Gastroesophageal sphincter (tissue), 4 donors: ENCODE measurements around the gene TRAPPC5. TPM values are rescaled to one million over a fixed set of nuclear protein-coding genes. Genes with fewer than 3 reads are reported as not detected.

Source experiments
- ATAC-seq: fragments of 150-250 bp; one replicate; pipeline ENCODE4 v1.9.1; 2016; ENCODE audit warnings: mild to moderate bottlenecking, moderate library complexity
- H3K27ac ChIP-seq, 4 donors: fragments of 200-600 bp; sonication (generic) in 3 of 4; 1 replicate in 3 of 4; 2 replicates in 1 of 4; pipeline ENCODE4 v1.5.1; 2016 to 2019
- H3K27me3 ChIP-seq: fragments of 200-600 bp; sonication (generic); one replicate; pipeline ENCODE4 v1.5.1; 2019
- H3K36me3 ChIP-seq, 2 donors: fragments of 200-600 bp; sonication (generic); one replicate each; pipeline ENCODE4 v1.5.1; 2019; ENCODE audit warnings: control low read depth in 1 of 2
- H3K4me1 ChIP-seq, 3 donors: fragments of 200-600 bp; sonication (generic); 1 replicate in 2 of 3; 2 replicates in 1 of 3; pipeline ENCODE4 v1.5.1; 2016 to 2019; ENCODE audit warnings: control low read depth in 2 of 3
- H3K4me3 ChIP-seq, 2 donors: fragments of 200-600 bp; sonication (generic); one replicate each; pipeline ENCODE4 v1.5.1; 2019; ENCODE audit warnings: mild to moderate bottlenecking in 1 of 2, moderate library complexity in 1 of 2
- H3K9me3 ChIP-seq, 3 donors: fragments of 200-600 bp; sonication (generic); one replicate each; pipeline ENCODE4 v1.5.1; 2017 to 2019; ENCODE audit warnings: control low read depth in 2 of 3
- EP300 ChIP-seq: sonication (generic); formaldehyde crosslinking; IDR thresholded peaks from one replicate; pipeline ENCODE4 v1.6.1; 2017; ENCODE audit warnings: antibody characterized with exemption, mild to moderate bottlenecking
- POLR2A ChIP-seq, 2 donors: fragments of 450-650 bp; IDR thresholded peaks; one replicate each; pipeline ENCODE4 v1.6.1; 2017; ENCODE audit warnings: antibody characterized with exemption in 2 of 2, mild to moderate bottlenecking in 2 of 2, moderate library complexity in 1 of 2
- POLR2AphosphoS5 ChIP-seq: sonication (generic); formaldehyde crosslinking; IDR thresholded peaks from one replicate; pipeline ENCODE4 v1.6.1; 2017; ENCODE audit warnings: antibody characterized with exemption
- WGBS, 2 donors: methylation state at CpG; one replicate each; pipeline ENCODE4 v1.1.5; 2018; ENCODE audit warnings: low coverage in 1 of 2; 5-methylcytosine and 5-hydroxymethylcytosine counted together
- total RNA-seq, 4 donors: library from RNA; depleted of rRNA; stranded (reverse); fragments of >200 nt; gene quantifications; one replicate each; pipeline ENCODE4 v1.1.0, GENCODE V29; 2016
- TF ChIP-seq, protein P1 (sequence below), 4 experiments: fragments of 200-600 bp in 2 of 4; fragments of 450-650 bp in 2 of 4; sonication (generic) in 1 of 4; IDR thresholded peaks; one replicate each; pipeline ENCODE4 v1.5.1; 2017 to 2019; ENCODE audit warnings: antibody characterized with exemption in 4 of 4, mild to moderate bottlenecking in 2 of 4, moderate library complexity in 2 of 4

Gene TRAPPC5
- total RNA-seq, 4 donors from 2014 or later, result 56.0 to 69.0 (median 64.0) TPM

DNA sequence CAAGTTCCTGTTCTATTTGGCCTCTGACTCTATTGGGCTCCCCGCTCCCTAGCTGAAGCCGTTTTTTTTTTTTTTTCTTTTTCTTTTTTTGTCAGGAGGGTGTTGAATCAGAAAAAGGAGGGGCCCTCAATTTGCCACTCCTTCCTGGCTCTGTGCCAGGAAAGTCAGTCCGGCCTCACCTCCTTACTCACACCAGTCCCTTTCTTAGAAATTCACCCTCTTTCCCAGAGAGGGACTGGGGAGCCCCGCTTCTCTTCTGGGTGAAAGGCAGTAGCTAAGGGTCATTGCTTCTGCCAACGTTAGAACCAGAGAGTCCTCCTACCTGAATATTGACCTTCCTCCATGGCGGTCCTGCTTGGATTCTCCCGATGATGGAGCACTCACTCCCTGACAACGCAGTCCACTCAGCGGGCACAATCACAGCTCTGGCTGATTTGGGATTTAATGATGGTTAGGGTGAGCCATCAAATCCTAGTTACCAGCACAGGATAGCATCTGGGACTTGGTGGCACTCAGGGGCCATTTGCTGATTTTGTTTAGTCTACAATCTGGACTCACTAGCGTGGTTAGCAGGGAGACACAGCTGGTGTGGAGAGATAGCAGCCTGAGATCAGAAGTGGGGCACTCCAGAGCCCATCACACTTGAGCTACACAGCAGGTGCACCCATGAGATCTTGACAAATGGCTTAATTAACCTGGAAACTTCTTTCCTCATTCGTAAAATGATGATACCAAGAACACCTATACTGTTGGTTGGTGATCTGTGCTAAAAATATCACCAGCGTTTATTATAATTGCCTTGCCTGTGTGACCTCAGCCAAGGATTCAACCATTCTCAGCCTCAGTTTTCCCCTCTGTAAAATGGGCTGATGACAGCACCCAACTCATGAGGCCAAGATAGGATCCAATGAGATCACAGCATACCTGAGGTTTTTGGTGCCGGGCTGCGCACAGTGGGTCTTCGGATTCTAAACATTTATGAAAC lies 19.1 kb downstream of the TRAPPC5 start:
- Histone ChIP-seq H3K27ac (no peak overlapping the region), H3K36me3 (no peaks in the 10 kb centered on the region), H3K4me1 (no peaks in the 10 kb centered on the region), H3K4me3 (no peak overlapping the region), H3K9me3 (no peaks in the 10 kb centered on the region), H3K27me3 (peaks cover 87% of the 10 kb centered on the region)
- 47 to 49% methylated on average over 5 to 14 of the region's 15 CpGs for WGBS, 2 donors
- no peak for ATAC-seq
- no peak for TF ChIP-seq POLR2A (IDR thresholded peaks at IDR 0.05)

DNA sequence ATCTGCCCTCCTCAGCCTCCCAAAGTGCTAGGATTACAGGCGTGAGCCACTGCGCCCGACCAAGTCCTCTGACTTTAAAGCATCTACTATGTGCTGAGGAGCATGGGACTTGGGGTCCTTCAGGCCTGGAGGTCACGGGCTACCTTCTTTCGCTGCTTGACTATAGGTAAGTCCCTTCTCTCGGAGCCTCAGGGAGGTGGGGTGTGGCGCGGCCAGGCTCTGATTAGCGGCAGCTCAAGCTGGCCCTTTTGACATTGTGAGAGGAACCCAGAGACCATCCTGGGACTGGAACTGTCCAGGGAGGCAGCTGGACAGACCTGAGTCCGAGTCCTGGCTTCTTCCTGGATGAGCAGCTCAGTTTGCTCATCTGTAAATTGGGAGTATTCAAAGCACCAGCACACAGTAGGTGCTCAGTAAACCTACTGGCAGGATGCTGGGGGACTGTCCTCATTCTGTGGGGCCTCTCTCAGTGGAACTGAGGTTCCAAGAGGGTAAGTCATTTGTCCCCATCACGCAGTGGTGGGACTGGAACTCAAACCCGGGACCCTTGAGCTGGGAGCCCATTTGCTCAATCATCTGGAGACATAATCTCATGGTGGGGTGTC lies 20.5 kb downstream of the TRAPPC5 start:
- WGBS, 2 donors, result 80 to 100% methylated on average over 2 of the region's 12 CpGs

DNA sequence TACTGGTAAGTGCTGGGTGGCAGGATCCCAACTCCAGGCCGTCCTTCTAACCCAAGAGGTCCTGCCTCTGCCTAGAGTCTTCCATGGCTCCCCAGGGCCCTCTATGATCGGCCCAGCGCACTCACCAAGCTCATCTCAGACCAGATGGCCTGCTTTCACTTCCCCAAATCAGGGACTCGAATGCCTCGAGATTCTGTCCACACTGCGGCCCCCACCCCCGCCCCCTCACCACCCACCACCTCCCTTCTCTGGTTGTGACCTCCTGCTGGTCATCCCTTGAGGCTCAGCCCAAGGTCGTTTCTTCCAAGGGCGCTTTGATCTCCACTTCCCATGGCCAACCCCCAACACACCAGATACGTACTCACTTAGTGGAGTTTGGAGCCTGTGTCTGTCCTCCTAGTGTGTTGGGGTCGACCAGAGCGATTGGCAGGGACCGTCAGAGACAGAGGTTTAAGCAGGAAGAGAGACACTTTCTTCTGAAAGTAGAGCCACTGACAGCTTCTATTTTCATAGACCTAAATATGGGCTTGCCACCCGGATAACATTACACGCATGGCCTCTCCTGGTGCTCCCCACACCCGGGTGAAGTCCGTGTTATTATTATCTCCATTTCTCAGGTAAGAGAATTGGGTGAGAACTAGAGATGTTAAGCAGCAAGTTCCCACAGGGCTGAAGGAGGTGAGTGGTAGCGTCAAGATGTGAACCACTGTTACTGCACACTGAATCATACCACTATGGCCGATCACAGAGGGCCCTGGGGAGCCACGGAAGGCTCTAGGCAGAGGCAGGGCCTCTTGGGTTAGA lies 21.2 kb downstream of the TRAPPC5 start, which contains the start of gene FCER2:
Gene FCER2, minus strand, starts transcription at position 478 of the 804 bp plus-strand sequence. CDS start 2,371 bp downstream, outside the sequence.
- no peak for ATAC-seq
- 52 to 53% methylated on average over 9 to 10 of the region's 20 CpGs for WGBS, 2 donors
- Histone ChIP-seq H3K27ac (no peak within 1 kb of the TSS), H3K36me3 (no peaks in the 10 kb centered on the region), H3K27me3 (peaks cover 85% of the 10 kb centered on the region), H3K9me3 (no peaks in the 10 kb centered on the region), H3K4me3 (no peak within 1 kb of the TSS), H3K4me1 (no peaks in the 10 kb centered on the region)
- TF ChIP-seq POLR2AphosphoS5, result no peak
- TF ChIP-seq POLR2A (IDR thresholded peaks at IDR 0.05), result no peak
- no peak for TF ChIP-seq EP300
- TF ChIP-seq, protein P1, sequence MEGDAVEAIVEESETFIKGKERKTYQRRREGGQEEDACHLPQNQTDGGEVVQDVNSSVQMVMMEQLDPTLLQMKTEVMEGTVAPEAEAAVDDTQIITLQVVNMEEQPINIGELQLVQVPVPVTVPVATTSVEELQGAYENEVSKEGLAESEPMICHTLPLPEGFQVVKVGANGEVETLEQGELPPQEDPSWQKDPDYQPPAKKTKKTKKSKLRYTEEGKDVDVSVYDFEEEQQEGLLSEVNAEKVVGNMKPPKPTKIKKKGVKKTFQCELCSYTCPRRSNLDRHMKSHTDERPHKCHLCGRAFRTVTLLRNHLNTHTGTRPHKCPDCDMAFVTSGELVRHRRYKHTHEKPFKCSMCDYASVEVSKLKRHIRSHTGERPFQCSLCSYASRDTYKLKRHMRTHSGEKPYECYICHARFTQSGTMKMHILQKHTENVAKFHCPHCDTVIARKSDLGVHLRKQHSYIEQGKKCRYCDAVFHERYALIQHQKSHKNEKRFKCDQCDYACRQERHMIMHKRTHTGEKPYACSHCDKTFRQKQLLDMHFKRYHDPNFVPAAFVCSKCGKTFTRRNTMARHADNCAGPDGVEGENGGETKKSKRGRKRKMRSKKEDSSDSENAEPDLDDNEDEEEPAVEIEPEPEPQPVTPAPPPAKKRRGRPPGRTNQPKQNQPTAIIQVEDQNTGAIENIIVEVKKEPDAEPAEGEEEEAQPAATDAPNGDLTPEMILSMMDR (IDR thresholded peaks at IDR 0.05), result no peak

More for the DNA sequence above, 20.5 kb downstream of the TRAPPC5 start:
- peaks cover 92% of the 10 kb centered on the region for H3K27me3 ChIP-seq
- no peak overlapping the region for H3K4me3 ChIP-seq
- H3K27ac ChIP-seq, result no peak overlapping the region
- no peak for TF ChIP-seq POLR2AphosphoS5
- no peak for TF ChIP-seq EP300
- TF ChIP-seq, protein P1 (IDR thresholded peaks at IDR 0.05), result no peak
- no peak for TF ChIP-seq POLR2A (IDR thresholded peaks at IDR 0.05)
- no peak for ATAC-seq
- no peaks in the 10 kb centered on the region for H3K36me3 ChIP-seq
- H3K9me3 ChIP-seq, result no peaks in the 10 kb centered on the region
- no peaks in the 10 kb centered on the region for H3K4me1 ChIP-seq

DNA sequence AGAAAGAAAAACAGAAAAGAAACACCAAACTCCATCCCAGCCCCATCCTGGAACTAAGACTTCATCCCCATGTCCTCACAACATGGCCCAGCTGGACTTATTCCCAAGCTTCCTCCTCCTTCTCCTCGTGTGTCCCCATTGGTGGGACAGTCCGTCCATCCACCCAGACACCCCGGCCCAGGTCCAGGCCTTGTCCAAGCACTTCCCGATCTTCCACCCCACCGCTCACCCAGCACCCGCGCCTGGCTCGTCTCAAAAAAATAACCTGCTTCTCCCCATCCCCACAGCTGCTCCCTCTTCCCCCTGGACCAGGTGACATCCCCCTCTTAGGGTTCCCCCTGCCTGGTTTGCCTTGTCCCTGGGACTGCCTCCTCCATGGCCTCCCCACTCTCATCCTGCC lies 22.7 kb downstream of the TRAPPC5 start:
- no peaks in the 10 kb centered on the region for H3K4me1 ChIP-seq
- H3K27me3 ChIP-seq, result peaks cover 73% of the 10 kb centered on the region
- no peak overlapping the region for H3K4me3 ChIP-seq
- 44 to 62% methylated on average over 8 of the region's 8 CpGs for WGBS, 2 donors
- ATAC-seq, result no peak
- H3K9me3 ChIP-seq, result no peaks in the 10 kb centered on the region
- no peak overlapping the region for H3K27ac ChIP-seq
- H3K36me3 ChIP-seq, result no peaks in the 10 kb centered on the region
- TF ChIP-seq POLR2A (IDR thresholded peaks at IDR 0.05), result no peak
- TF ChIP-seq, protein P1 (IDR thresholded peaks at IDR 0.05), result no peak
- TF ChIP-seq EP300, result no peak
- TF ChIP-seq POLR2AphosphoS5, result no peak
